Measurements from ENCODE around the gene RBM28.

DNA sequence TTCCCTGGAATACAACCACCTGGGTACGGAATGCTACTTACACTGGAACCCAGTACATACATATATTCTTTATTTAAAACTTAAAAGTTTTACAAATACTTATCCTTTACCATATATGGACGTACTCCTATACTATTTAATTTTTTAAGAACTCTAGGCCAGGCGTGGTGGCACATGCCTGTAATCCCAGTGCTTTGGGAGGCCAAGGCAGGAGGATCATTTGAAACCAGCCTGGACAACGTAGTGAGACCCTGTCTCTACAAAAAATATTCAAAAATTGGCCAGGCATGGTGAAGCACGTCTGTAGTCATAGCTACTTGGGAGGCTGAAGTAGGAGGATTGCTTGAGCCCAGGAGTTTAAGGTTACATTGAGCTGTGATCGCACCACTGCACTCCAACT is 2.0 kb downstream of the RBM28 start:
- TF ChIP-seq, protein P1, sequence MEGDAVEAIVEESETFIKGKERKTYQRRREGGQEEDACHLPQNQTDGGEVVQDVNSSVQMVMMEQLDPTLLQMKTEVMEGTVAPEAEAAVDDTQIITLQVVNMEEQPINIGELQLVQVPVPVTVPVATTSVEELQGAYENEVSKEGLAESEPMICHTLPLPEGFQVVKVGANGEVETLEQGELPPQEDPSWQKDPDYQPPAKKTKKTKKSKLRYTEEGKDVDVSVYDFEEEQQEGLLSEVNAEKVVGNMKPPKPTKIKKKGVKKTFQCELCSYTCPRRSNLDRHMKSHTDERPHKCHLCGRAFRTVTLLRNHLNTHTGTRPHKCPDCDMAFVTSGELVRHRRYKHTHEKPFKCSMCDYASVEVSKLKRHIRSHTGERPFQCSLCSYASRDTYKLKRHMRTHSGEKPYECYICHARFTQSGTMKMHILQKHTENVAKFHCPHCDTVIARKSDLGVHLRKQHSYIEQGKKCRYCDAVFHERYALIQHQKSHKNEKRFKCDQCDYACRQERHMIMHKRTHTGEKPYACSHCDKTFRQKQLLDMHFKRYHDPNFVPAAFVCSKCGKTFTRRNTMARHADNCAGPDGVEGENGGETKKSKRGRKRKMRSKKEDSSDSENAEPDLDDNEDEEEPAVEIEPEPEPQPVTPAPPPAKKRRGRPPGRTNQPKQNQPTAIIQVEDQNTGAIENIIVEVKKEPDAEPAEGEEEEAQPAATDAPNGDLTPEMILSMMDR (IDR thresholded peaks at IDR 0.05), result no peak
- TF ChIP-seq POLR2A (IDR thresholded peaks at IDR 0.05), result no peak
- no peak for TF ChIP-seq POLR2AphosphoS5 (IDR thresholded peaks at IDR 0.05; ENCODE audit: insufficient read depth in 1 of 2, low read depth in 1 of 2)
